ENCODE results near the gene UFM1.
"Not testable (repeated sequence)": the region's sequence is repeated elsewhere in the genome, so short reads cannot be mapped to it uniquely, and the experiment has no call there.

DNA sequence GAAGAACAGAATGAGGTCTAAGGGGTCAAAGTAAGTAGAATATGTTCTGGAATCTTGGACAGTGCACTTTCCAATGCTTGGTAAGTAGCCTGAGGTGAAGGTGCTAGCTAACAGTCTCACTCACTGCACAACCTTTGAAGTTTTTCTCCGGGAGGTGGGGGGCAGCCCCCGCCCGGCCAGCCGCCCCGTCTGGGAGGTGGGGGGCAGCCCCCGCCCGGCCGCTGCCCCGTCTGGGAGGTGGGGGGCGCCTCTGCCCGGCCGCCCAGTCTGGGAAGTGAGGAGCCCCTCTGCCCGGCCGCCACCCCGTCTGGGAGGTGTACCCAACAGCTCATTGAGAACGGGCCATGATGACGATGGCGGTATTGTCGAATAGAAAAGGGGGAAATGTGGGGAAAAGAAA is 14.1 kb downstream of the UFM1 start:
- TF ChIP-seq, protein P1, sequence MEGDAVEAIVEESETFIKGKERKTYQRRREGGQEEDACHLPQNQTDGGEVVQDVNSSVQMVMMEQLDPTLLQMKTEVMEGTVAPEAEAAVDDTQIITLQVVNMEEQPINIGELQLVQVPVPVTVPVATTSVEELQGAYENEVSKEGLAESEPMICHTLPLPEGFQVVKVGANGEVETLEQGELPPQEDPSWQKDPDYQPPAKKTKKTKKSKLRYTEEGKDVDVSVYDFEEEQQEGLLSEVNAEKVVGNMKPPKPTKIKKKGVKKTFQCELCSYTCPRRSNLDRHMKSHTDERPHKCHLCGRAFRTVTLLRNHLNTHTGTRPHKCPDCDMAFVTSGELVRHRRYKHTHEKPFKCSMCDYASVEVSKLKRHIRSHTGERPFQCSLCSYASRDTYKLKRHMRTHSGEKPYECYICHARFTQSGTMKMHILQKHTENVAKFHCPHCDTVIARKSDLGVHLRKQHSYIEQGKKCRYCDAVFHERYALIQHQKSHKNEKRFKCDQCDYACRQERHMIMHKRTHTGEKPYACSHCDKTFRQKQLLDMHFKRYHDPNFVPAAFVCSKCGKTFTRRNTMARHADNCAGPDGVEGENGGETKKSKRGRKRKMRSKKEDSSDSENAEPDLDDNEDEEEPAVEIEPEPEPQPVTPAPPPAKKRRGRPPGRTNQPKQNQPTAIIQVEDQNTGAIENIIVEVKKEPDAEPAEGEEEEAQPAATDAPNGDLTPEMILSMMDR (IDR thresholded peaks at IDR 0.05; ENCODE audit: low read length) = not testable (repeated sequence)
- not testable (repeated sequence) for TF ChIP-seq EZH2 (IDR thresholded peaks at IDR 0.05; ENCODE audit: borderline replicate concordance, low read length)

Measured in OCI-LY1 (cell line).